IPS-18a (cell line): ENCODE measurements around the gene CSRP1.

ENCODE experiments used
- H3K27ac ChIP-seq: one replicate; pipeline ENCODE4 v1.5.1; 2013; ENCODE audit warnings: low read length
- H3K27me3 ChIP-seq: one replicate; pipeline ENCODE4 v1.6.1; 2013; ENCODE audit warnings: mild to moderate bottlenecking, low read length; ENCODE audit not compliant: control insufficient read depth, insufficient read depth
- H3K36me3 ChIP-seq: one replicate; pipeline ENCODE4 v1.6.1; 2013; ENCODE audit warnings: low read depth, low read length; ENCODE audit not compliant: control insufficient read depth
- H3K4me1 ChIP-seq: one replicate; pipeline ENCODE4 v1.6.1; 2013; ENCODE audit warnings: low read depth, low read length; ENCODE audit not compliant: control insufficient read depth
- H3K4me3 ChIP-seq: one replicate; pipeline ENCODE4 v1.5.1; 2013; ENCODE audit warnings: low read length
- H3K9ac ChIP-seq: one replicate; pipeline ENCODE4 v1.6.1; 2013; ENCODE audit warnings: mild to moderate bottlenecking, low read length, moderate library complexity
- H3K9me3 ChIP-seq: one replicate; pipeline ENCODE4 v1.6.1; 2013; ENCODE audit warnings: low read depth, low read length; ENCODE audit not compliant: control insufficient read depth

CSRP1 gene

DNA sequence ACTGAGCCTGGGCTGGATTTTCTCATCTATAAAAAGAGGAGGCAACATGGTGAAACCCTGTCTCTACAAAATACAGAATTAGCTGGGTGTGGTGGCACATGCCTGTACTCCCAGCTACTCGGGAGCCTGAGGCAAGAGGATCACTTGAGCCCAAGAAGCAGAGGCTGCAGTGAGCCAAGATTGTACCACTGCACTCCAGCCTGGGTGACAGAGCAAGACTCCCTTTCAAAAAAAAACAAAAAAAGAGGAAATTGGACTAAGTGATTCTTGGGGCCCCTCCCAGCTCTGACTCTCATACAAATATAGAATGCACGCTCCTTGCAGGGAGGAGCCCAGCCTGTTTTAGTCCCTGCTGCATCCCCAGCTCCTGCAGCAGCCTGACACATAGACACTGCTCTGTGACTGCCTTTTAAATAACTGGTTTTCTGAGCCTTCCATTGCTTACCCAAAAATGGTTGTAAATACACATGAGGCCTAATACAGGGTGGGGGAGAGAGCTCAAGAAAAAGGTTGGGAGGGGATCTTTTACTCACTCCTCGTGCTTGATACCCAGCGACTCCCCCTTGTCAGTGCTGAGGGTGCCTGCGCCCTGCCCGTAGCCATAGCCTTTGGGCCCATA lies 17.2 kb downstream of the CSRP1 start:
- Histone ChIP-seq H3K27me3 (no peaks in the 10 kb centered on the region), H3K9ac (no peak overlapping the region), H3K4me1 (no peaks in the 10 kb centered on the region), H3K4me3 (no peak overlapping the region), H3K36me3 (no peaks in the 10 kb centered on the region), H3K9me3 (no peaks in the 10 kb centered on the region), H3K27ac (no peak overlapping the region)

DNA sequence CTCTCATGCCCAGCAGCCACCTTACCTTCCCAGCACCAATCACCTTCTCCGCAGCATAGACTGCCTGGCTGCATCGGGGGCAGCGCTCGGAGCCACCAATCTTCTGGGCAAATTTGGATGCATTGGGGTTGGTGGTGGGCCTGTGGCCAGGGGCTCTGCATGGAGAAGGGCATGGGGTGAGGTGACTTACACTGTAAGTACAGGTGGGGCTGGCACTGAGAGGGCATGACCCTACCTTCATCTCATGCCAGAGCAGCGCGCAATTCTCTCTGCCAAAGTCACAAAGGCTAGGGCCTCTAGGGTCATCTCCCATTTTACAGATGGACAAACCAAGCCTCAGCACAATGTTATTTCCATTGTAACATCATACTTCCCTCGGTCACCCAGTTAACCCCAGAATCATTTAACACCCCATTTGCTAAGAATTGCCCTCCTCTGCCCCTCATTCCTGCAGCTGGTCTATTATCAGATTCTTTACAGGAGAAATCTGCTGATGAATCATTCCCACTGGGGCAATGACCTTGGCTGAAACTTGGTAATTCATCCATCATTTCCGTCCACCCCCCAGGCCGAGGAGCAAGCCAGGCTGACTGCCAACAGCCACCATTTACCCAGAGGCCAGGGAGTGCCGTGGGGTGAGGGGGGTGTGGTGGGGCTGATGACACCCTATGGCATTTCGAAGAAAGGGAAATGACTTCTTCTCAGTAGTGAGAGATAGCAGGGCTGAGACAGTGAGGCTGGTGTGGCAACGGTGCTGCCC lies 17.9 kb downstream of the CSRP1 start:
- Histone ChIP-seq H3K4me3 (no peak overlapping the region), H3K9me3 (no peaks in the 10 kb centered on the region), H3K9ac (no peak overlapping the region), H3K4me1 (no peaks in the 10 kb centered on the region), H3K27ac (no peak overlapping the region), H3K36me3 (no peaks in the 10 kb centered on the region), H3K27me3 (no peaks in the 10 kb centered on the region)

DNA sequence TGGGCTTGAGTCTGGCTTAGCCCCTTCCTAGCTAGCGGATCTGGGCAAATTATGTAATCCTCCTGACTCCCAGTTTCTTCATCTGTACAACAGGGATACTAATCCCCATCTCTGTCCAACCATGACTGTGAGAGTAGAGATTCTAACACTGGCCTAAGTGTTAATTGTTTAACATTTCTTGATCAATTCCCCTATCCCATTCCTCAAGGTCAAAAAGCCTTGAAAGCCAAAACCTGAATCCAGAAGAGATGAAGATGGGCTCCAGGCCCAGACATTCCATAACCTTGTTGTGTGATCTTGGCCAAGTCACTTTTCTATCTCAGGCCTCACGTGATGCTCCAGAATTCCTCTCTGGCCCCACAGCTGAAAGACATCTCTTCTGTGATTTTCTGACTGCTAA lies 19.2 kb downstream of the CSRP1 start:
- Histone ChIP-seq H3K4me3 (no peak overlapping the region), H3K27ac (no peak overlapping the region), H3K9ac (no peak overlapping the region), H3K4me1 (no peaks in the 10 kb centered on the region), H3K9me3 (no peaks in the 10 kb centered on the region), H3K27me3 (no peaks in the 10 kb centered on the region), H3K36me3 (no peaks in the 10 kb centered on the region)

DNA sequence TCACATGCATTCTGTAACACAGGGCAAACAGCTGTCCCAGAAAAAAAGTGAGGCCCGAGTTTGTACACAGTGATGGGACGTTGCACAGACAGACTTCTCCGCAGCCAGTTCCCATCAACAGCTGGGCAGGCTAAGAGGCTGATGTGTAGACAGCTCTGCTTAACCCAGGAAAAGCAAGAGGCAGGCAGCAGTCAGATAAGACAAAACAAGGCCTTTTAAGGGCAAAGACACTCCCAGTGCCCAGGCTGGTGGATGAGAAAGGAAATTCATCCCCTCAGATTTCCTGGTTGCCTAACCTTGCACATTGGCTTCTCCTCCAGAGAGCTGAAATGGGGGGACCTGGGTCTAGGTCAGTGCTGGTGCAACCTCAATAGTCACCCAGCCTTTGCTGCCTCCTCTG lies 20.7 kb downstream of the CSRP1 start:
- H3K27ac ChIP-seq = peak overlapping the region; percentile 49
- H3K36me3 ChIP-seq = no peaks in the 10 kb centered on the region
- H3K9me3 ChIP-seq = no peaks in the 10 kb centered on the region
- no peak overlapping the region for H3K4me3 ChIP-seq
- H3K9ac ChIP-seq = no peak overlapping the region
- H3K4me1 ChIP-seq = peaks cover 4% of the 10 kb centered on the region
- H3K27me3 ChIP-seq = peaks cover 8% of the 10 kb centered on the region

DNA sequence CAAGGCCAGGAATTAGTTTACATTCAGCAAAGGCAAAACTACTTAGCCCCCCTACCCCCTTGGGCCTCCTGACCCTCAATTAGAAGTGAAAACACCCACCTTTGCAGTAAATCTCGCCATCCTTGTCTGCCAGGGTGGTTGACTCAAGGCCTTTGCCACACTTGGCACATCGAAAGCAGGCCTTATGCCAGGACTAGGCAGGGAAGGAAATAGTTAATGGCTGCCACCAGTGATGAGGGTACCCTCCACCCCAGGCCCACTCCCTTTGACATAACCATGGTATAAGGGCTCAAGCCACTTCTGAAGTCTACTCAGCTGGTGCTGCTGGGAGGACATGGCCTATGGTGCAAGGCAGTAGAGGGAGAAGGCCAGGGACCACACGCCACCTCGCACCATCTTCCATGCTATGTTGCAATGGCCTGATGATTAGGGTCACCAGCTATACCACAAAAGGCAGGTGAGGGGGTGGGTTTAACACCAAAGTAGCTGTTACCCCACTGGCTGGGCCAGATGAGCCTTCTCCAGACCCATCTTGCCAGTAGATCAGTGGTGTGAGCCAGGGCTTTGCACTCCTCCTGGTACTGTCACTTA lies 21.6 kb downstream of the CSRP1 start:
- peaks cover 4% of the 10 kb centered on the region for H3K4me1 ChIP-seq
- peaks cover 14% of the 10 kb centered on the region for H3K27me3 ChIP-seq
- H3K4me3 ChIP-seq = no peak overlapping the region
- no peaks in the 10 kb centered on the region for H3K9me3 ChIP-seq
- H3K27ac ChIP-seq = no peak overlapping the region
- H3K36me3 ChIP-seq = no peaks in the 10 kb centered on the region
- no peak overlapping the region for H3K9ac ChIP-seq

DNA sequence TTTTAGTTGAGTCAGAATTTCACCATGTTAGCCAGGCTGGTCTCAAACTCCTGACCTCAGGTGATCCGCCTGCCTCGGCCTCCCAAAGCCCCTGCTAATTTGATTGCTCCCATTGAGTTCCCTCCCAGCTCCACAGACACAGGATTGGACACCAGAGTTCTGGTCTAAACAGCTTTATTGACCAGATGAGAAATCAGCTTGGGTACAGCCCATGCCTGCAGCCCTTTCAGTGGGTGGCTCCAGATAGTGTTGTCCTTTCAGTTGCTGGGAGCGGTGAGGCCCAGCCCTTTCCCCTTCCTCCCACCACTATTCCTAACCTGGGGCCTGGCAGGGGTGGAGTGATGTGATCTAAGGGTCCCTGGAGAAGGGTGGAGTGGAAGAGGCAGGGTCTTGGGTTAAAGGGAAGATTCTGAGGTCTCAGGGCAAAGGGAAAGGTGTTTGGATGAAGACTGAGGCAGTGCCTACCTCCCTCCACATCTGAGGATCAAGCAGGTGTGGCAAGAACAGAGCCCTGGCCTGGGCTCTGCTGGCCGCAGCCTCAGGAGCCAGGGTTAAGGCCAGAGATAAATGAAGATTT lies 23.5 kb downstream of the CSRP1 start:
- H3K36me3 ChIP-seq = no peaks in the 10 kb centered on the region
- H3K9me3 ChIP-seq = no peaks in the 10 kb centered on the region
- peaks cover 19% of the 10 kb centered on the region for H3K27me3 ChIP-seq
- no peak overlapping the region for H3K27ac ChIP-seq
- H3K4me3 ChIP-seq = no peak overlapping the region
- no peak overlapping the region for H3K9ac ChIP-seq
- H3K4me1 ChIP-seq = peaks cover 6% of the 10 kb centered on the region

DNA sequence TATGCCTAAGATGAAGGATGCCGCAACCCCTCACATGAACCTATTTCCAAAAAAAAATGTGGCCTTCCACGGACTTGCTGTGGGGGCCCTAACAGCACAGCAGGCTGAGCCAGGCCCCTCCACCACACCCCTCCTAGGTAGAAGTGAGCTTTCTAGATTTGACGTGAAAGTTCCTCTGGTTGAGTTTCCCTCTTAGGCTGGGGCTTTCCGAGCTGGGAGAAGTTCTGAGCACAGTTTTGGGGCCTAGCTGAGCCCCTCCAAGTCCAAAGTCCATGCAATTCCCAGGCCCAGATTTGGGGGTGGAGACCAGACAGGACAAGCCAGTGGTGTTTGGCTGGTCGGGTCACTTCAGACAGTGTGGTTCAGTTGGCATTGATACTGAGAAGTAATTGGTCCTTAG lies 24.2 kb downstream of the CSRP1 start:
- Histone ChIP-seq H3K9ac (no peak overlapping the region), H3K4me3 (no peak overlapping the region), H3K27ac (no peak overlapping the region), H3K4me1 (peaks cover 6% of the 10 kb centered on the region), H3K36me3 (no peaks in the 10 kb centered on the region), H3K9me3 (no peaks in the 10 kb centered on the region), H3K27me3 (peaks cover 19% of the 10 kb centered on the region)

DNA sequence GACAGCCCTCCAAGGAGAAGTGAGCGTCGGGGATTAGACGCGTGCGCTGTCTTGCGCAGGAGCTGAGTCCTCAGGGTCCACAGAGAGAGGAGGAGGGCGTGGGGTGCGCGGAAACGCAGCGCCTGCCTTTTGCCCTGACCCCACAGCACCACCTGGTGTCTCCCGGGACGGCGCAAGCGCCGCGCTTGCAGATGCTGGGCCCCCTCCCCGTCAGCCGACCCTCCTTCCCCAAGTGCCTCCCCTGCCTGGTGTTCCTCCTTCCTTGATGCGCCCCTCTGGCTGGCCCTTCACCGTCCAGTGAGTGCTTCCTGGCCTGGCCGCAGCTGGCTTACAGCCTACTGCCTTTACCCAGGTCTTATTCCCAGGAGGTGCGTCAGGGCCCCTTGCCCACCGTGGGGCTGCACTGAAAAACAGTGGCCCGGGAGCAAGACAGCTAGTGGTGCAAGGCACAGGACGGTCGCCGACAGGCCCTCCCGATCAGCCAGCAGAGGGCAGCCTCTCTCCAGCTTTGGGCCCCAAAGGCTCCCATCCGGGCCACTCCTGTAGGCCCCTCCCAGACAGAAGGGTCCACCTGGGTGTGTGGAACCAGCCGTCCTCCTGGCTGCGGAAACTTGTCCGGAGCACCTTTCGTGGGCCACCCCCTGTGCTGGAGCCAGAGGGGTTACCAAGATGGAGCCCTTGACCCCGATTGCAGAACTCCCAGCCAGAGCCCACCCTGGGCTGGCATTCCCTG lies 25.0 kb downstream of the CSRP1 start:
- no peak overlapping the region for H3K9ac ChIP-seq
- H3K4me1 ChIP-seq = peaks cover 6% of the 10 kb centered on the region
- peak overlapping the region; percentile 66 for H3K4me3 ChIP-seq
- H3K27ac ChIP-seq = no peak overlapping the region
- no peaks in the 10 kb centered on the region for H3K9me3 ChIP-seq
- H3K36me3 ChIP-seq = no peaks in the 10 kb centered on the region
- H3K27me3 ChIP-seq = peaks cover 19% of the 10 kb centered on the region

DNA sequence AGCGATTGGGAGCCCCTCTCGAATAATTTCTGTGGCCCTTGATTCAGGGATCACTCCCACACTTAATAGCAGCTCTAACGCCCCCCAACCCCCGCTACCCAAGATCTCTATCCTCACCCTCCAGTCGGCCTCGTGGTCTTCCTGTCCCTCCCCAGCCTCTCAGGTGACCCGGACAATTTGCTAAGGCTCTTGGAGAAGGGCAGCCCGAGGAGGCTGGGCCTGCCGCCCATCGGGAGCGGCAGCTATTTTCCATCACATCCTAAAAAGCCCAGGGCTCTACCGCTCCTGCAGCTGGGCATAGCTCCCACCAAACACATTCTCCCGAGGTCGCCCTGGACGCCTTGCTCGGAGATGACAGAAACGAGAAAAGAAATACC lies 25.9 kb downstream of the CSRP1 start:
- Histone ChIP-seq H3K9me3 (no peaks in the 10 kb centered on the region), H3K9ac (no peak overlapping the region), H3K27ac (no peak overlapping the region), H3K4me1 (peaks cover 6% of the 10 kb centered on the region), H3K36me3 (no peaks in the 10 kb centered on the region), H3K4me3 (peak overlapping the region; percentile 66), H3K27me3 (peaks cover 19% of the 10 kb centered on the region)

DNA sequence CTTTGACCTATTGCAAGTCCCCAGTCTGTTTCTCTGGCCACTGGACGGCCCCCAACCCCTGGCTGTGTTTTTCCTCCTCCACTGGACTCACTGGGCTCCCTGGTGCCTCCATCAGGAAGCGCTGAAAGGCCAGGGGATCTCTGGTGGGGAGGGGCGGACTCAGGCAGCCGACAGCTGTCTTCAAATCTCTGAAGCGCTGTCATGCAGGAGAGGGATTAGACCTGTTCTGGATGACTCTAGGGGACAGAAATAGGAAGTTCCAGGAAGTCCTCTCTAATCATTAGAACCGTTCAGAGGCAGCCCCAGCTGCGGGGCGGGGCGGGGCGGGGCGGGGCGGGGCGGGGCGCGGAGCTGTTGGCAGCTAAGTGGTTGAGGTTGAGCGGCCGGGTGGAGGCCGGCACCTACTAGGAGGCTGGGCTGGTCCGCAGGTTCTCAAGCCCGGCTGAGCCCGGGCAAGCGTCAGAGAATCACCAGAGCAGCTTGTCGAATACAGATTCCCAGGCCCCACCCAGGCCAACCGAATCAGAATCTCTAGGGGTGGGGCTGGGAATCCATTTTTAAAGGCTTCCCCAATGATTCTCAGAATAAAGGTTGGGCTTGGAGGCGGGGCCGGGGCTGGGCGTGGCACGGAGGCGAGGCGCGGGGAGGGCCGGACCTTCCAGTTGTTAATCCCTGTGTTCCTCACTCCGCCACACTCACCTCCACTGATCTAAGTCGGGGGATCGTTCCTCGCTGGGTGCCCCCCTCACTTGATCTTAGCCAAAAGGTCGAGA lies 26.5 kb downstream of the CSRP1 start:
- H3K9ac ChIP-seq = no peak overlapping the region
- H3K27ac ChIP-seq = no peak overlapping the region
- peaks cover 6% of the 10 kb centered on the region for H3K4me1 ChIP-seq

More for the DNA sequence above, 26.5 kb downstream of the CSRP1 start:
- Histone ChIP-seq H3K9me3 (no peaks in the 10 kb centered on the region), H3K36me3 (no peaks in the 10 kb centered on the region), H3K27me3 (peaks cover 19% of the 10 kb centered on the region), H3K4me3 (peak overlapping the region; percentile 66)
